ENCODE data around the gene YTHDC2.

The YTHDC2 gene

DNA sequence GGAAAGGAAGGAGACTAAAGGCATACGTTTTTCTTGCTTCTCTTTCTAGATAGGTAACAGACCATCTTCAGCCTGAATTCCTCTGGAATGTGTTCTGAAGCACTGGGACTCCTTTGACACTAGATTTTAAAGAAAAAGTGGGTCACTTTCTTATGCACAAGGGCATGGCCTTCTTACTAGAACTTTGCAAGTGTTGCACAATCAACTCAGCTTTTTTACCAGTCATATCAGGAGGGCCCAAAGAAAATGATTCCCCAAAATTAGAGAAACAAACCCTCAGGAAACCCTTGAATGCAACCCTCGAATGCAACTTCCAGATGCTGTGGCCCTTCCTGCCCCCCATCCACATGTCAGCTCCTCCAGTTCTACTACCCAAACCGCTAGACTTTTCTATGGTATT lies 93.9 kb downstream of the YTHDC2 start:
- no peak for DNase-seq

GRCh38 chr5:113608113-113608596 lies 94.7 kb downstream of the YTHDC2 start:
- no peak for DNase-seq

DNA sequence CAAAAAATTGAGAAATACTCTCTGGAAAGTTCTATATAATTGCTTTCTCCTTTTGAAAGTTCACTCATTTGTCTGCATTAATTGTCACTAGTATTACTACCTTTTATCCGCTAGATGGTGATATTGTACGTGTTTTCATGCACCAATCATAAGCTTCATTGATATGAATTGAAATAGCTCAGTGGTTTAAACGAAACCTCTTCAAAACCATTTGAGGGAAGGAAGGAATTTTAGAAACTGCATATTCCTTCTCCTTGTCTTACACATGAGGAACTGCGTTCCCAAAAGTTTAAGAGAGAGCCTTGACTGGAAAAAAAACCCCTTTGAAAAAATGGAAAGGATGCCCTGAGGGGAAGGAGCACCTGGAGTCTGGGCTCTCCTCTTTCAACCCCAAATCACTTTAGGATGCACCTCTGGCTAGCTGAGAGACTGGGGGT lies 98.6 kb downstream of the YTHDC2 start:
- peak; percentile 60 for DNase-seq

DNA sequence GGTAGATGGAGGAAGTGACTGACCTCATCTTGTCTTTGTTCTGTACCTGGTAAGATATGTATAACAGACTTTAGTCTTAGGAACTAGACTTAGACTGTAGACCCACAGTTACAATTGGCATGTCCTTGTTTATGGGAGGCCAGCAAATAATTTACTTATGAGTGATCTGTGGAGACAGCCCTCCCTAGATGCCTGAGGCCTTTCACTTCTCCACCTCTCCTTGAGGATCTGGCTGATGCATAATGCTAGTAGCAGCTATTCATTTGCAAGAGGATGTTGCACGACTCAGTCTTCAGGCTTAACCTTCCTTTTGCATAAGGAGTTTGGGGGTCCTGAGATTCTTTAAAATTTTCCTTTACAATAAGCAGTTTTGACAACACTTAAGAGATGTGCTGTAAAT lies 100.7 kb downstream of the YTHDC2 start:
- DNase-seq, result no peak

DNA sequence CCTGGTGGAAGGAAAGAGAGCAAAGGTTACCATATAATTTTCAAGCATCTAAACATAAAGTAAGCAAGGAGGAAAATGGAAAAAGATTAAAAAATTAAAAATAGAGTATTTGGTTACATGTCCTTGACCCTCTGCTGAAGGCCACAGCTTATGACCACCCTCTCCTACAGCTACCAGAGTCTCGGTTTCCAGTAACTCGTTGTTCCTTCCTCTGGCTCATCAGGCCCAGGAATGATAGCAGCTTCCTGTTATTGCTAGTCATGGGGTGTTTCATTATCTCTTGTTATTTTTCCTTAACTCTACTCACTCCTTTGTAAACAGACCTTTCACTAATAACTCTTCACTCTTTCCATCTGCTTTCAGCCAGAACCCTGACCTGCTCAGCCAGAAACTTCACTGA lies 102.2 kb downstream of the YTHDC2 start:
- DNase-seq, result no peak

DNA sequence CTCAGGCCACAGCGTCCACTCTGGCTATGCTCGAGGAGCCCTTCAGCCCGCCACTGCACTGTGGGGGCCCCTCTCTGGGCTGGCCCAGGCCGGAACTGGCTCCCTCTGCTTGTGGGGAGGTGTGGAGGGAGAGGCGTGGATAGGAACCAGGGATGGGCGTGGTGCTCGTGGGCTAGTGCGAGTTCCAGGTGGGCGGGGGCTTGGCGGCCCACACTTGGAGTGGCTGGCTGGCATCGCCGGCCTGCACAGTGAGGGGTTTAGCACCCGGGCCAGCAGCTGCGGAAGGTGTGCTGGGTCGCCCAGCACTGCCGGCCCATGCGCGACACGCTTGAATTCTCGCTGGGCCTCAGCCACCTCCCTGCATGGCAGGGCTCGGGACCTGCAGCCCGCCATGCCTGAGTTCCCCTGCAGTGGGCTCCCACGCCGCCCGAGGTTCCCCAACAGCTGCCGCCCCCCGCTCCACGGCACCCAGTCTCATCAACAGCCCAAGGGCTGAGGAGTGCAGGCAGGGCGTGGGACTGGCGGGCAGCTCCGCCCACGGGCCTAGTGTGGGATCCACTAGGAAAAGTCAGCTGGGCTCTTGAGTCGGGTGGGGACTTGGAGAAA lies 103.8 kb downstream of the YTHDC2 start:
- DNase-seq, result no peak

DNA sequence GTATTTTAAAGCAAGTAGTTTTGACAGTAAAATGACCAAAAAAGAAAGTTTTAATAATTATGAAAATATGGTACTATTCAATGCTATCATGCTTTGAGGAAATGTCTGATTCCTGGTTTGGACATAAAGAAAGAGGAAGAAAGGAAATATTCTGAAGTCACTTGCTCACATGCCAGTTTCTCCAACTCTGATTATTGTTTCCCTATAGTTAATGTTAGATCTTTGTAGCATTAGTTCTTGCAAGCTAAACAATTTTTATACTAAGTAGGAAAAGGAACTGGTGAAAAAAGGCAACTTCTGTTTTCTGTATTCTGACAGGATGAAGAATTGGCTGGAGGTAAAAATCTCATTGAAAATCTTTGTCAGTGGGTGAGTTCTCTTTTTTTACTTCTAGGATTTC lies 119.5 kb downstream of the YTHDC2 start:
- DNase-seq, result no peak

DNA sequence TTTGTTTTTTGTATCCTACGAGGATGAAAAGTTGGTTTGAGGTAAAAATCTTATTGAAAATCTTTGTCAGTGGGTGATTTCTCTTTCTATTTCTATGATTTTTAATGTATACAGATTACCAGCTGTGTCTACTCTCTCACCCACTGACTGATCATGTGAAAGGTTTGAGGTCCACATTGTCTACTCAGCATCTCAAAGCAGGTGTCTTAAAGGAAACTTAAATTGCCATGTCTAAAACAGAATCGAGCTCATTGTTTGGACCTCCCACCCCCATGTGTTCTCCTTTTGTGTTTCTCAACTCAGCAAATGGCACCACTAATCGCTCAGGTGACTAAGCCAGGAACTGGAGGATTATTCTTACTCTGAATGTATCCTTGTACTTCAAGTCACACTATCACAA lies 121.5 kb downstream of the YTHDC2 start:
- no peak for DNase-seq

- DNase-seq, result no peak
These were observed 128.2 kb downstream of the YTHDC2 start for GRCh38 chr5:113641715-113642114.

Measured in retina (tissue), 1 donor.